Brain microvascular endothelial cell (primary cell): ENCODE data around the gene PLIN5.
A peak's percentile ranks its signal among the peaks of the same experiment; 100 is the strongest.

ENCODE experiments used
- DNase-seq: peaks from one replicate; pipeline ENCODE4 v3.0.0-alpha.2; 2020
- H3K27ac ChIP-seq: fragments of 250-450 bp; sonication (Bioruptor Pico); 2 replicates; pipeline ENCODE4 v1.5.1; 2020; ENCODE audit warnings: mild to moderate bottlenecking, moderate library complexity
- H3K27me3 ChIP-seq: fragments of 250-450 bp; sonication (Bioruptor Pico); replicated peaks from 2 replicates; pipeline ENCODE4 v1.5.1; 2020; ENCODE audit warnings: mild to moderate bottlenecking
- H3K36me3 ChIP-seq: fragments of 250-450 bp; sonication (Bioruptor Pico); replicated peaks from 2 replicates; pipeline ENCODE4 v1.5.1; 2020; ENCODE audit warnings: mild to moderate bottlenecking
- H3K4me3 ChIP-seq: 2 replicates; pipeline ENCODE4 v1.5.1; 2011; ENCODE audit warnings: low read depth, mild to moderate bottlenecking, control low read depth, low read length, moderate library complexity
- in situ Hi-C: cut with HindIII; loops from 2 replicates; pipeline ENCODE4 v1.10.0; 2017; ENCODE audit warnings: low sequenced_read_pairs, low pct_ligation_motif_present
- TF ChIP-seq, protein P1 (sequence below): IDR thresholded peaks from 2 replicates; pipeline ENCODE4 v1.5.1; 2011; ENCODE audit warnings: low read depth, mild to moderate bottlenecking, moderate library complexity, low read length, control low read depth, inconsistent platforms; ENCODE audit errors: missing control alignments

The PLIN5 gene

GRCh38 chr19:4576016-4576933, 41.3 kb upstream of the PLIN5 start:
- in situ Hi-C loops: no loop called here
- DNase-seq: peak; percentile 66
- H3K27ac ChIP-seq: peak overlapping the region; percentile 84
- TF ChIP-seq, protein P1, sequence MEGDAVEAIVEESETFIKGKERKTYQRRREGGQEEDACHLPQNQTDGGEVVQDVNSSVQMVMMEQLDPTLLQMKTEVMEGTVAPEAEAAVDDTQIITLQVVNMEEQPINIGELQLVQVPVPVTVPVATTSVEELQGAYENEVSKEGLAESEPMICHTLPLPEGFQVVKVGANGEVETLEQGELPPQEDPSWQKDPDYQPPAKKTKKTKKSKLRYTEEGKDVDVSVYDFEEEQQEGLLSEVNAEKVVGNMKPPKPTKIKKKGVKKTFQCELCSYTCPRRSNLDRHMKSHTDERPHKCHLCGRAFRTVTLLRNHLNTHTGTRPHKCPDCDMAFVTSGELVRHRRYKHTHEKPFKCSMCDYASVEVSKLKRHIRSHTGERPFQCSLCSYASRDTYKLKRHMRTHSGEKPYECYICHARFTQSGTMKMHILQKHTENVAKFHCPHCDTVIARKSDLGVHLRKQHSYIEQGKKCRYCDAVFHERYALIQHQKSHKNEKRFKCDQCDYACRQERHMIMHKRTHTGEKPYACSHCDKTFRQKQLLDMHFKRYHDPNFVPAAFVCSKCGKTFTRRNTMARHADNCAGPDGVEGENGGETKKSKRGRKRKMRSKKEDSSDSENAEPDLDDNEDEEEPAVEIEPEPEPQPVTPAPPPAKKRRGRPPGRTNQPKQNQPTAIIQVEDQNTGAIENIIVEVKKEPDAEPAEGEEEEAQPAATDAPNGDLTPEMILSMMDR: peak; percentile 84
- peaks cover 18% of the 10 kb centered on the region for H3K27me3 ChIP-seq
- H3K4me3 ChIP-seq: no peak overlapping the region
- H3K36me3 ChIP-seq: no peaks in the 10 kb centered on the region

DNA sequence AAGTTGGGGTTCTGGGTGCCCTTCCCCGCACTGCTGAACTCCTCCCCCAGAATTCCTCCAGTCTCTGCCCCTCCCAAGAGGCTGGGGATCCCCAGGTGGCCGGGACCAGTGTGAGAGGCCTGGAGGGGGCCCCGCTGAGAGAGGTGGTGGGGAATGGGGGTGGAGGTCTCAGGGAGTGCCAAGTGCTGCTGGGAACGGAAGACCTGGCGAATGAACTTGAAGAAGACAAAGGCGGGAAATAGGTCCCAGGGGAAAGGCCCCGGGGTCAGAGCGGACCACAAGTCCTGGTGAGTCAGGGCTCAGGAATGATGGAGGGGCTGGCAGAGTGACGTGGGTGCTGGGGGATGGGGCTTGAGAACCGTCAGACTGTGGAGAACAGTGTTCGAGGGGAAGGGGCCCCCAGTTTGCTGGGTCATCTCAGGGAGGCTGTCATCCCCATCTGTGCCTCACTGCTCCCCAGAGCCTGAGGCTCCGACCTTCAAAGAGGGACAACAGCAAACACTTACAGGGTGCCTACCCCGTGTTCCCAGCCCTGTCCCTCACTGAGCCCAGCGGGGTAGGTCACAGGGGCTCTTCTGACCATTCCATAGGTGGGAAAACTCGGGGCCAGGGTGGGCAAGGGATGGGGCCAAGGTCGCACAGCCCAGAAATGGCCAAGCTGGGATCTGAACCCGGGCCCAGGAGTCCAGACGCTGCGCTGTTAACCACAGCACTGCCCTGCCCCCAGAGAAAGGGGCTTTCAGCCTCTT, 40.4 kb upstream of the PLIN5 start:
- Histone ChIP-seq H3K27me3 (peaks cover 16% of the 10 kb centered on the region), H3K27ac (peak overlapping the region; percentile 84), H3K4me3 (no peak overlapping the region), H3K36me3 (no peaks in the 10 kb centered on the region)
- DNase-seq: peak; percentile 95
- TF ChIP-seq, protein P1: no peak
- in situ Hi-C loops: no loop called here

DNA sequence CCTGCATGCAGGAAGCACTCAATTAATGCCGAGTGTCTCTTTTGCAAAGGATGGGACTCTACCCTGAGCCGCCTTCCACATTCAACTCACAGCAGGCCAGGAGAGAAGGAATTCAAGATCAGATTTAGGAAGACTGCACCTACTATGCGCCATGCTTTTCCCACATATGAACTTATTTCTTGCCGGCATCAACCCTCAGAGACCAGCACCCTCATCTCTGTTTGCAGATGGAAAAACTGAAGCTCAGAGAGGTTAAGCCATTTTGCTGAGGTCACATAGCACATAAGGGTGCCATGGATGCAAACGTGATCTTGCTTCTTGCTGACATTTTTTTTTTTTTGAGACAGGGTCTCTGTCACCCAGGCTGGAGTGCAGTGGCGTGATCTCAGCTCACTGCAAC, 38.7 kb upstream of the PLIN5 start:
- Histone ChIP-seq H3K36me3 (no peaks in the 10 kb centered on the region), H3K4me3 (no peak overlapping the region), H3K27ac (no peak overlapping the region), H3K27me3 (no peaks in the 10 kb centered on the region)
- in situ Hi-C loops: no loop called here
- TF ChIP-seq, protein P1: no peak
- DNase-seq: no peak

DNA sequence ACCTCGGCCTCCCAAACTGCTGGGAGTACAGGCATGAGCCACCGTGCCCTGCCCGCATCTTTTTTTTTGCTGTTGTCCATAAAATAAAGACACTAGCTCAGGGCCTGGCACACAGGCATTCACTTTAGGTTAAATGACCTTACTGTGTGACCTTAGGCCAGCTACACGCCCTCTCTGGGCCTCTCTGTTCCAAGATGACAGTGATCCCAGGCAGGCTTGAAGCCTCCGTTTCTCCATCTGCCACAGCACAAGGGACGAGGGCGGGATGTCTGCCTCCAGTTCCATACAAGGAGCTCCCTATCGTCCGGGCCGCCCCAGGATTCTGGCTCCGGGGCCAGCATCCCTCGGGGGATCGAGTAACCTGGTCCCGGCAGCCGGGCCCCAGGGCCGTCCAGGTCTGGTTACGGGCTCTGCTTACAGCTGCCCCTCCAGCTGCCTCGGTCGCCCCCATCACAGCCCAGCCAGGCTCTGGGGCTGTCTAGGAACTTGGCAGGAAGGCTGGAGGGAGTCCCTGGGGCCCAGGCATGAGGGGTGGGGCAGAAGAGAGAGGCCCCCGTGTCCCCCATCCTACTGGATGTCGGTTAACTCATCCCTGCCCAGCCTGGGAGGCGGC, 36.4 kb upstream of the PLIN5 start:
- DNase-seq: no peak
- TF ChIP-seq, protein P1: no peak
- Histone ChIP-seq H3K27ac (no peak overlapping the region), H3K27me3 (no peaks in the 10 kb centered on the region), H3K36me3 (no peaks in the 10 kb centered on the region), H3K4me3 (no peak overlapping the region)
- in situ Hi-C loops: no loop called here

GRCh38 chr19:4570916-4571304, 35.9 kb upstream of the PLIN5 start:
- H3K36me3 ChIP-seq: no peaks in the 10 kb centered on the region
- H3K4me3 ChIP-seq: no peak overlapping the region
- no peaks in the 10 kb centered on the region for H3K27me3 ChIP-seq
- H3K27ac ChIP-seq: no peak overlapping the region
- in situ Hi-C loops: no loop called here
- TF ChIP-seq, protein P1: no peak
- DNase-seq: no peak
